ENCODE data around the gene HBA2.

DNA sequence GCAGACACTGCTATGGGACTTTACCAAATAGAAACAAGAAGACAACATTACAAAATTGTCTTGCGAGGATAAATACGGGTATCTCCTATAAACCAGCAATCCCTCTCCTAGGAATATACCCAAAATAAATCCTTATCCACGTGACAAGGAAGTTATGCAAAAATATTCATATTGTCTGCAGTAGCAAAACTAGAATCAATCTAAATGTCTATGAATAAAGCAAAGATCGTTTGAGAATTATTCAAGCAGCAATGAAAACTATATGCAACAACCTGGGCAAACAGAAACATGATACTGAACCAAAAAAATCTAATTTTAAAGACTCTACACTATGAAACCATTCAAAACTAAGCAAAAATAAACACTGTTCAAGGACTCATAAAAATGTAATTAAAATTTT lies 47.3 kb downstream of the HBA2 start:
- no peak for TF ChIP-seq POLR2AphosphoS5 (IDR thresholded peaks at IDR 0.05; ENCODE audit: low read depth, low read length)
- TF ChIP-seq POLR2A (IDR thresholded peaks at IDR 0.05; ENCODE audit: low read depth, low read length), result no peak
- TF ChIP-seq TAF1 (IDR thresholded peaks at IDR 0.05; ENCODE audit: borderline replicate concordance, low read depth, low read length), result no peak

Measured in GM12892 (cell line).